ENCODE data around the gene DYNC1H1. TPM values are rescaled to one million over a fixed set of nuclear protein-coding genes. Genes with fewer than 3 reads are reported as not detected.
A peak's percentile ranks its signal among the peaks of the same experiment; 100 is the strongest.

DYNC1H1 gene
- total and polyA plus RNA-seq, 2 of the 13 experiments (the other 11 are each of a cell fraction or from before 2014, with no cell fraction given) = 74.4 to 239 TPM

GRCh38 chr14:101947904-101948665, 16.3 kb upstream of the DYNC1H1 start (continued):
- TF ChIP-seq IKZF5 (CRISPR knock-in tag; IDR thresholded peaks at IDR 0.05) (peak; percentile 92; the same call in 1 of the 2 replicates), FOXP4 (CRISPR knock-in tag; IDR thresholded peaks at IDR 0.05) (peak; percentile 78), ZNF34 (CRISPR knock-in tag; IDR thresholded peaks at IDR 0.05; ENCODE audit: borderline replicate concordance) (no peak), AFF4 (CRISPR knock-in tag; IDR thresholded peaks at IDR 0.05) (peak; percentile 65; the same call in 1 of the 2 replicates), YY1 (IDR thresholded peaks at IDR 0.05; ENCODE audit: insufficient read depth, insufficient replicate concordance, low read depth, low read length) (peak; percentile 59), ZNF770 (CRISPR knock-in tag; IDR thresholded peaks at IDR 0.05) (0 out of 2 replicates have a peak, but pooled peaks have one; percentile 41), ZNF691 (CRISPR knock-in tag; IDR thresholded peaks at IDR 0.05; ENCODE audit: borderline replicate concordance, low read depth) (peak; percentile 89; the same call in 1 of the 2 replicates), ZZZ3 (CRISPR knock-in tag; IDR thresholded peaks at IDR 0.05; ENCODE audit: borderline replicate concordance) (peak; percentile 91; the same call in 1 of the 2 replicates), SPEN (CRISPR knock-in tag; IDR thresholded peaks at IDR 0.05; ENCODE audit: low read depth) (peak; percentile 96), ZNF879 (CRISPR knock-in tag; IDR thresholded peaks at IDR 0.05) (peak; percentile 92), NR1H2 (CRISPR knock-in tag; IDR thresholded peaks at IDR 0.05; ENCODE audit: borderline replicate concordance, low read depth) (no peak; the same call in 1 of the 2 replicates), GMEB2 (CRISPR knock-in tag; IDR thresholded peaks at IDR 0.05; ENCODE audit: low read depth) (peak; percentile 56; the same call in 1 of the 2 replicates), CREM (IDR thresholded peaks at IDR 0.05) (peak; percentile 99), CREM (CRISPR knock-in tag; IDR thresholded peaks at IDR 0.05) (peak; percentile 82), SRF (IDR thresholded peaks at IDR 0.05; ENCODE audit: low read depth, low read length) (peak; percentile 68; the same call in 1 of the 2 replicates), PITX1 (CRISPR knock-in tag; IDR thresholded peaks at IDR 0.05) (peak; percentile 64)
